Activated naive CD8-positive, alpha-beta T cell treated with anti-CD3 and anti-CD28 coated beads for 36 hours (primary cell): ENCODE results near the gene RPUSD1. TPM values are rescaled to one million over a fixed set of nuclear protein-coding genes. Genes with fewer than 3 reads are reported as not detected.
"Not testable (repeated sequence)": the region's sequence is repeated elsewhere in the genome, so short reads cannot be mapped to it uniquely, and the experiment has no call there.

Experiments
- DNase-seq: peaks from one replicate; pipeline ENCODE4 v3.0.0; 2021
- H3K27ac Mint-ChIP-seq: one replicate; pipeline ENCODE4 v1.8.0; 2022; ENCODE audit warnings: mild to moderate bottlenecking, moderate library complexity, mixed read lengths
- H3K27me3 Mint-ChIP-seq: one replicate; pipeline ENCODE4 v1.8.0; 2022; ENCODE audit warnings: mild to moderate bottlenecking, mixed read lengths
- H3K36me3 Mint-ChIP-seq: one replicate; pipeline ENCODE4 v1.8.0; 2021; ENCODE audit warnings: mild to moderate bottlenecking, mixed read lengths
- H3K4me1 Mint-ChIP-seq: one replicate; pipeline ENCODE4 v1.8.0; 2021; ENCODE audit warnings: mixed read lengths
- H3K4me3 Mint-ChIP-seq: one replicate; pipeline ENCODE4 v1.8.0; 2022; ENCODE audit warnings: mild to moderate bottlenecking, moderate library complexity, mixed read lengths
- H3K9me3 Mint-ChIP-seq: one replicate; pipeline ENCODE4 v1.8.0; 2022; ENCODE audit warnings: mixed read lengths
- total RNA-seq, 2 experiments: library from RNA; stranded (reverse); gene quantifications; one replicate each; pipeline ENCODE4 v1.2.3, GENCODE V29; 2021

RPUSD1 gene
- total RNA-seq, 2 experiments from 2014 or later, result 41.8 to 42.3 TPM

GRCh38 chr16:761625-762513 lies 26.3 kb downstream of the RPUSD1 start:
- no peaks in the 10 kb centered on the region for H3K4me1 Mint-ChIP-seq
- H3K27me3 Mint-ChIP-seq, result peaks cover 4% of the 10 kb centered on the region
- no peak overlapping the region for H3K27ac Mint-ChIP-seq
- H3K9me3 Mint-ChIP-seq, result no peaks in the 10 kb centered on the region
- H3K4me3 Mint-ChIP-seq, result no peak overlapping the region
- H3K36me3 Mint-ChIP-seq, result no peaks in the 10 kb centered on the region
- no peak for DNase-seq

- peaks cover 6% of the 10 kb centered on the region for H3K27me3 Mint-ChIP-seq
- no peaks in the 10 kb centered on the region for H3K4me1 Mint-ChIP-seq
- DNase-seq, result no peak
- H3K4me3 Mint-ChIP-seq, result no peak within 1 kb of the TSS
- peaks cover 2% of the 10 kb centered on the region for H3K36me3 Mint-ChIP-seq
- H3K27ac Mint-ChIP-seq, result no peak within 1 kb of the TSS
- H3K9me3 Mint-ChIP-seq, result no peaks in the 10 kb centered on the region
Measured at GRCh38 chr16:760545-761343, 27.4 kb downstream of the RPUSD1 start, which contains the start of gene MSLN. MSLN (plus strand) TSS chr16:760734; CDS start chr16:762681, 1,947 bp downstream.

GRCh38 chr16:760065-760464 lies 28.1 kb downstream of the RPUSD1 start:
- no peaks in the 10 kb centered on the region for H3K9me3 Mint-ChIP-seq
- H3K27ac Mint-ChIP-seq, result no peak overlapping the region
- H3K36me3 Mint-ChIP-seq, result peaks cover 2% of the 10 kb centered on the region
- H3K4me3 Mint-ChIP-seq, result no peak overlapping the region
- no peak for DNase-seq
- H3K4me1 Mint-ChIP-seq, result no peaks in the 10 kb centered on the region
- H3K27me3 Mint-ChIP-seq, result peaks cover 9% of the 10 kb centered on the region

- H3K9me3 Mint-ChIP-seq, result no peaks in the 10 kb centered on the region
- peaks cover 9% of the 10 kb centered on the region for H3K27me3 Mint-ChIP-seq
- H3K36me3 Mint-ChIP-seq, result peaks cover 2% of the 10 kb centered on the region
- no peak overlapping the region for H3K27ac Mint-ChIP-seq
- no peak overlapping the region for H3K4me3 Mint-ChIP-seq
- no peak for DNase-seq
- H3K4me1 Mint-ChIP-seq, result peaks cover 5% of the 10 kb centered on the region
Measured at GRCh38 chr16:759110-759910, 28.9 kb downstream of the RPUSD1 start.

GRCh38 chr16:756428-756827 lies 31.8 kb downstream of the RPUSD1 start:
- H3K27ac Mint-ChIP-seq, result no peak overlapping the region
- no peak for DNase-seq
- H3K36me3 Mint-ChIP-seq, result peaks cover 2% of the 10 kb centered on the region
- no peak overlapping the region for H3K4me3 Mint-ChIP-seq
- H3K9me3 Mint-ChIP-seq, result no peaks in the 10 kb centered on the region
- peaks cover 5% of the 10 kb centered on the region for H3K4me1 Mint-ChIP-seq
- H3K27me3 Mint-ChIP-seq, result peaks cover 9% of the 10 kb centered on the region

DNA sequence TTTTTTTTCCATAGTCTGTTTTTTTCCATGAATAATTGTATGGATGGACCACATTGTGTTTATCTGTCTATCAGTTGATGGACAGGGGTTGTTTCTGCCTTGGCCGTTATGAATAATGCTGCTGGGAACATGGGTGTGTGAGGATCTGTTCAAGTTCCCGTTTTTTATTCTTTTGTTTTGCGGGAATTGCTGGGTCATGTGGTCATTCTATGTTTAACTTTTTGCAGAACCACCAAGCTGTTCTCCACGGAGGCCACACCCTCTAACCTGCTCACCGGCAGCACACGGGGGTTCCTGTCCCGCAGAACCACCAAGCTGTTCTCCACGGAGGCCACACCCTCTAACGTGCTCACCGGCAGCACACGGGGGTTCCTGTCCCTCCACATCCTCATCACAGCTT lies 33.5 kb downstream of the RPUSD1 start:
- Mint-ChIP-seq H3K36me3 (peaks cover 2% of the 10 kb centered on the region), H3K4me1 (peaks cover 5% of the 10 kb centered on the region), H3K9me3 (no peaks in the 10 kb centered on the region), H3K27me3 (peaks cover 9% of the 10 kb centered on the region), H3K4me3 (no peak overlapping the region), H3K27ac (no peak overlapping the region)
- no peak for DNase-seq

GRCh38 chr16:754121-754607 lies 34.0 kb downstream of the RPUSD1 start:
- H3K27me3 Mint-ChIP-seq, H3K27ac Mint-ChIP-seq, H3K4me1 Mint-ChIP-seq, H3K36me3 Mint-ChIP-seq, H3K9me3 Mint-ChIP-seq, H3K4me3 Mint-ChIP-seq, DNase-seq: not testable (repeated sequence)

GRCh38 chr16:752007-752312 lies 36.2 kb downstream of the RPUSD1 start:
- DNase-seq, result no peak
- Mint-ChIP-seq H3K4me3 (no peak overlapping the region), H3K4me1 (peaks cover 5% of the 10 kb centered on the region), H3K36me3 (peaks cover 2% of the 10 kb centered on the region), H3K9me3 (no peaks in the 10 kb centered on the region), H3K27ac (no peak overlapping the region), H3K27me3 (peaks cover 5% of the 10 kb centered on the region)

DNA sequence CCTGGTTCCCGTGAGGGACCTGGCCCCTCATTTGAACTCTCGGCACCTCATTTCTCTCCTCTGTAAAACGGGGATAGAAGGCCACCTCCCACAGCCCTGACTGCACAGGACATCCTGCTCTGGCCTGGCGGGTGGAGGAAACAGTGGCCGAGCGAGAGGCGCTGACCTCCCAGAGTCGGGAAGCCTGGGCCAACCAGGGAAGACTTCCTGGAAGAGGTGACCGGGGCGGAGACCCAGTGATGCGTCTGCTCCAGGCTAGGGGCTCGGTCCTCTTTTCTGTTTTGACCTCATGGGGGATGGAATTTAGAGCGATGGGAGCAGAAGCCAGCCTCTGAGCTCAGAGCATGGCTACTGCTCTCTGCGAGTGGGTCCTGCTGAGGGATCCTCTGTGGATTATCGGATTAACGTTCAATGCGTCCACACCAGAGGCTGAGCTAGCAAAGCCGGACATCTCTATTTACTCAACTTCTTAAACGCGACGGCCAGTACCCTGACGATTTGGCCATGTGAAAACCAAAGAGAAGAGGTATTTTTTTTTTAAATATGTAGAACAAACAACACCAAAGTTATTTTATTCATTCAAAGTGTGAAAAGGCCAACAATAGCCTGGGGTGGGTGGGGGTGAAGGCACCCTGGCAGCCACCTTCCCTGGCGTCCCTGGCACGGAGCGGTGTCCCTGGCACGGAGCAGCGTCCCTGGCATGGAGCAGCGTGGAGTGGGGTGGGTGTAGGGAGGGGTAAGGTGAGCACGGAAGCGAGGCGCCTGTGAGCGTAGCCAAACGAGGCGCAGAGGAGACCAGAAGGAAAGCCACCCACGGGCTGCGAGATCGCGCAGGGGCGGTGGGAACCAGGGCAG lies 36.8 kb downstream of the RPUSD1 start:
- H3K9me3 Mint-ChIP-seq, result no peaks in the 10 kb centered on the region
- peaks cover 5% of the 10 kb centered on the region for H3K4me1 Mint-ChIP-seq
- H3K27me3 Mint-ChIP-seq, result peaks cover 5% of the 10 kb centered on the region
- DNase-seq, result no peak
- no peak overlapping the region for H3K4me3 Mint-ChIP-seq
- H3K27ac Mint-ChIP-seq, result no peak overlapping the region
- H3K36me3 Mint-ChIP-seq, result no peaks in the 10 kb centered on the region

DNA sequence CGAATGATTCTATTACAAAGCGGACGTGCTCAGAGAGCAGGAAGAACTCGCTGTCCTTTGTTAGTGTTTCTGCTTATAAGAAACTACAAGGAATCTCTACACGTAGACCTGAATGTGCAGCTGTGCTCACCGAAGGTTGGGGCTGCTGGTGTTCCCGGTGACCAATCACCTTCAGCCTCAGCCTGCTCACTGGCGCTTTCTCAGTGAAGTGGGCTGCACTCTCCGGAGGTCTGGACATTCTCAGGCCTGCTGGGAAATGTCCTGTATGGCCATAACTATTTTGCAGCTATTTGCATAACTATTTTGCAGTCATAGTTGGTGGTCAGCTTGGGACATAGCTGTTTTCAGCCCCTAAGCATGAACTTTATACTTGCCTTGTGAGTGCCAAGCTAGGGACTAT lies 37.7 kb downstream of the RPUSD1 start:
- no peak overlapping the region for H3K27ac Mint-ChIP-seq
- H3K4me1 Mint-ChIP-seq, result peaks cover 5% of the 10 kb centered on the region
- H3K9me3 Mint-ChIP-seq, result no peaks in the 10 kb centered on the region
- H3K36me3 Mint-ChIP-seq, result no peaks in the 10 kb centered on the region
- no peak for DNase-seq
- no peak overlapping the region for H3K4me3 Mint-ChIP-seq
- peaks cover under 1% of the 10 kb centered on the region for H3K27me3 Mint-ChIP-seq

DNA sequence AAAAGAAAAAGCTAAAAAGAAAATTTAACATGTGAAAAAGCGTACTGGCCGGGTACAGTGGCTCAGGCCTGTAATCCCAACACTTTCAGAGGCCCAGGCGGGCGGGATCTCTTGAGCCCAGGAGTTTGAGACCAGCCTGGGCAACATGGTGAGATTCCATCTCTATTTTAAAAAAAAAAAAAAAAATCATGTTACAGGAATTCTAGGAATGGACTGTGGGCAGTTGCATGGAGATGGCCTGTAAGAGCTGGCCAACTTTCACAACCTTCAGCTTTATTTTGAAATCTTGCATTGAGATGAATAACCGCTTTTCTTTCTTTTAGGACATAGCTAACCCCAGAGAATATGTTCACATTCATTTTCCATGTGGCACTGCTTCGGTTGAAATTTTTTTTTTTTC lies 39.2 kb downstream of the RPUSD1 start:
- Mint-ChIP-seq H3K27ac (no peak overlapping the region), H3K4me1 (no peaks in the 10 kb centered on the region), H3K4me3 (no peak overlapping the region), H3K9me3 (no peaks in the 10 kb centered on the region), H3K36me3 (no peaks in the 10 kb centered on the region), H3K27me3 (no peaks in the 10 kb centered on the region)
- no peak for DNase-seq

GRCh38 chr16:747978-748746 lies 40.0 kb downstream of the RPUSD1 start:
- Mint-ChIP-seq H3K27ac (no peak overlapping the region), H3K9me3 (no peaks in the 10 kb centered on the region), H3K36me3 (no peaks in the 10 kb centered on the region), H3K27me3 (no peaks in the 10 kb centered on the region), H3K4me3 (no peak overlapping the region), H3K4me1 (no peaks in the 10 kb centered on the region)
- DNase-seq, result no peak

- Mint-ChIP-seq H3K27ac (no peak overlapping the region), H3K9me3 (no peaks in the 10 kb centered on the region), H3K4me3 (no peak overlapping the region), H3K36me3 (no peaks in the 10 kb centered on the region), H3K27me3 (no peaks in the 10 kb centered on the region), H3K4me1 (peaks cover 2% of the 10 kb centered on the region)
- DNase-seq, result no peak
Measured at GRCh38 chr16:746637-747036, 41.5 kb downstream of the RPUSD1 start.

DNA sequence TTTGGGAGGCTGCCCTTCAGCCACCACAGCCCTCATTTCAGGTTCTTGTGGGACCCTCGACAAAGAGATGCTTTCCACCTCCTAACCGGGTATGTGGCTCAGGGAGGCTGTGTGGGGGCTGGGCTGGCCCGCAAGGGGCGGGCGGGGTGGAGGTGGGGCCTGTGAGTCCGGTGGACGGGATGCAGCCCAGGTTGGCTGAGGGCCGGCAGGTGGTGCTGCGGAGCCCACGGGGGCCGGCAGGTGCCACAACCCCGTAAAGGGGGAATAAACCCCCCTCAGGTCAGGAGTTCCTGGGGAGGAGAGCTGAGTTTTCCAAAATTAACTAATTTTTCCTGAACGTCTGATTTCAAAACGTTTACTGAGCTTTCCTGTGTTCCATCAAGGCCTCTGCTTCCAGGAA lies 42.4 kb downstream of the RPUSD1 start:
- no peaks in the 10 kb centered on the region for H3K27me3 Mint-ChIP-seq
- peaks cover 2% of the 10 kb centered on the region for H3K4me1 Mint-ChIP-seq
- H3K4me3 Mint-ChIP-seq, result no peak overlapping the region
- no peak overlapping the region for H3K27ac Mint-ChIP-seq
- no peaks in the 10 kb centered on the region for H3K9me3 Mint-ChIP-seq
- DNase-seq, result peak; percentile 40
- H3K36me3 Mint-ChIP-seq, result no peaks in the 10 kb centered on the region
